IMR-90 (cell line): ENCODE data around the gene FNIP2. TPM values are rescaled to one million over a fixed set of nuclear protein-coding genes. Genes with fewer than 3 reads are reported as not detected.

Experiments
- ATAC-seq: fragments of 200-7000 bp; cut with Tn5 transposase; 2 replicates; pipeline ENCODE4 v1.9.1; 2020; ENCODE audit warnings: low read depth, mild to moderate bottlenecking, moderate library complexity
- BruUV-seq: library from RNA; stranded (reverse); fragments of 400-500 nt; replicated peaks from 2 replicates; lab custom pipeline; 2021; lab: Mats Ljungman, UMichigan
- CTCF ChIA-PET: fragments of 300-600 bp; formaldehyde crosslinking; extraction: SDS; loops from one replicate; lab custom pipeline; 2021; ENCODE audit warnings: antibody characterized with exemption; lab: Yijun Ruan, JAX
- POLR2A ChIA-PET: fragments of 300-600 bp; sonication (Branson Sonifier 250); formaldehyde crosslinking; loops from one replicate; lab custom pipeline; 2022; ENCODE audit warnings: antibody characterized with exemption; ENCODE audit not compliant: unreplicated experiment; lab: Charles Lee
- DNase-seq: peaks from one replicate; pipeline ENCODE4 v3.0.0; 2013
- H2AFZ ChIP-seq: replicated peaks from 2 replicates; pipeline ENCODE3; 2013; ENCODE audit warnings: low read length, mild to moderate bottlenecking; ENCODE audit not compliant: poor library complexity
- H2AK5ac ChIP-seq: 2 replicates; pipeline ENCODE4 v1.6.1; 2013; ENCODE audit warnings: low read depth, low read length, inconsistent platforms
- H2AK9ac ChIP-seq: replicated peaks from 2 replicates; pipeline ENCODE3; 2013; ENCODE audit warnings: mild to moderate bottlenecking, low read depth, low read length, moderate library complexity; ENCODE audit not compliant: poor library complexity
- H2BK120ac ChIP-seq: 2 replicates; pipeline ENCODE4 v1.6.1; 2013; ENCODE audit warnings: low read depth, low read length, inconsistent platforms
- H2BK15ac ChIP-seq: 3 replicates; pipeline ENCODE4 v1.6.1; 2013; ENCODE audit warnings: low read depth, low read length, inconsistent platforms
- H2BK20ac ChIP-seq: 2 replicates; pipeline ENCODE4 v1.6.1; 2013; ENCODE audit warnings: low read depth, mild to moderate bottlenecking, inconsistent platforms, low read length, moderate library complexity
- H2BK5ac ChIP-seq: 2 replicates; pipeline ENCODE4 v1.6.1; 2013; ENCODE audit warnings: mild to moderate bottlenecking, low read depth, low read length, inconsistent platforms; ENCODE audit not compliant: poor library complexity, severe bottlenecking
- H3K14ac ChIP-seq: replicated peaks from 2 replicates; pipeline ENCODE4 v1.6.1; 2013; ENCODE audit warnings: low read depth, low read length, inconsistent platforms
- H3K18ac ChIP-seq: 2 replicates; pipeline ENCODE4 v1.6.1; 2013; ENCODE audit warnings: low read depth, low read length, control low read depth
- H3K23ac ChIP-seq: 2 replicates; pipeline ENCODE4 v1.6.1; 2013; ENCODE audit warnings: low read depth, low read length, inconsistent platforms
- H3K27ac ChIP-seq: 2 replicates; pipeline ENCODE4 v1.5.1; 2013; ENCODE audit warnings: mild to moderate bottlenecking, control low read depth, low read length; ENCODE audit not compliant: insufficient read depth
- H3K27me3 ChIP-seq: 2 replicates; pipeline ENCODE4 v1.6.1; 2013; ENCODE audit warnings: low read length; ENCODE audit not compliant: control insufficient read depth, insufficient read depth
- H3K36me3 ChIP-seq: 2 replicates; pipeline ENCODE4 v1.6.1; 2013; ENCODE audit warnings: low read length, mixed read lengths; ENCODE audit not compliant: control insufficient read depth, insufficient read depth
- H3K4ac ChIP-seq: 2 replicates; pipeline ENCODE4 v1.6.1; 2013; ENCODE audit warnings: low read depth, low read length, inconsistent platforms
- H3K4me1 ChIP-seq: 2 replicates; pipeline ENCODE4 v1.6.1; 2013; ENCODE audit warnings: low read length, mixed read lengths; ENCODE audit not compliant: control insufficient read depth, insufficient read depth
- H3K4me2 ChIP-seq: 2 replicates; pipeline ENCODE4 v1.6.1; 2013; ENCODE audit warnings: low read depth, mild to moderate bottlenecking, control low read depth, low read length, moderate library complexity
- H3K4me3 ChIP-seq: 2 replicates; pipeline ENCODE4 v1.5.1; 2013; ENCODE audit warnings: low read depth, mild to moderate bottlenecking, control low read depth, low read length, moderate library complexity; ENCODE audit not compliant: insufficient read depth
- H3K56ac ChIP-seq: 2 replicates; pipeline ENCODE4 v1.6.1; 2013; ENCODE audit warnings: low read length, inconsistent platforms; ENCODE audit not compliant: insufficient read depth; ENCODE audit errors: extremely low read depth
- H3K79me1 ChIP-seq, 2 experiments: 2 replicates each; pipeline ENCODE4 v1.6.1; 2013; ENCODE audit warnings: low read length in 2 of 2, inconsistent platforms in 1 of 2, low read depth in 1 of 2
- H3K9ac ChIP-seq: 2 replicates; pipeline ENCODE4 v1.6.1; 2013; ENCODE audit warnings: low read depth, low read length, control low read depth
- H3K9me1 ChIP-seq: 2 replicates; pipeline ENCODE4 v1.6.1; 2013; ENCODE audit warnings: low read length, inconsistent platforms; ENCODE audit not compliant: insufficient read depth
- H3K9me3 ChIP-seq: 2 replicates; pipeline ENCODE4 v1.6.1; 2013; ENCODE audit warnings: low read length; ENCODE audit not compliant: control insufficient read depth, insufficient read depth
- H4K20me1 ChIP-seq: 2 replicates; pipeline ENCODE4 v1.6.1; 2013; ENCODE audit warnings: low read length, inconsistent platforms; ENCODE audit not compliant: insufficient read depth
- H4K5ac ChIP-seq: 2 replicates; pipeline ENCODE4 v1.6.1; 2013; ENCODE audit warnings: mild to moderate bottlenecking, low read depth, low read length, control low read depth
- H4K8ac ChIP-seq, 2 experiments: 2 replicates each; pipeline ENCODE4 v1.6.1; 2013; ENCODE audit warnings: low read depth in 2 of 2, low read length in 2 of 2, control low read depth in 1 of 2, inconsistent platforms in 1 of 2
- H4K91ac ChIP-seq: 2 replicates; pipeline ENCODE4 v1.6.1; 2013; ENCODE audit warnings: low read depth, low read length, inconsistent platforms; ENCODE audit not compliant: insufficient read depth
- BHLHE40 ChIP-seq: fragments of 150-350 bp; IDR thresholded peaks from 2 replicates; pipeline ENCODE4 v1.6.1; 2016; ENCODE audit warnings: mild to moderate bottlenecking, low read depth, low read length
- CEBPB ChIP-seq: IDR thresholded peaks from 2 replicates; pipeline ENCODE4 v1.6.1; 2012; ENCODE audit warnings: low read depth, low read length, improper control_type of control experiment
- WGBS, 2 experiments: methylation state at CpG; one replicate each; pipeline versions ENCODE4 v1.1.5 to v1.1.7; 2013; ENCODE audit warnings: missing lambda C conversion rate in 2 of 2; ENCODE audit not compliant: insufficient read length in 1 of 2; ENCODE audit errors: extremely low coverage in 2 of 2; 5-methylcytosine and 5-hydroxymethylcytosine counted together
- dilution Hi-C: fragments of 300-500 bp; cut with HindIII; formaldehyde crosslinking; loops from one replicate; pipeline ENCODE4 v1.14.3; 2018; ENCODE audit warnings: low sequenced_read_pairs; ENCODE audit not compliant: unreplicated experiment
- in situ Hi-C: fragments of 300-500 bp; cut with MboI; formaldehyde crosslinking; loops from 3 replicates; pipeline ENCODE4 v1.14.3; 2019; ENCODE audit warnings: low sequenced_read_pairs, inconsistent platforms, mixed read lengths
- intact Hi-C: fragments of 100-400 bp; cut with micrococcal nuclease; formaldehyde crosslinking; loops from 2 replicates; pipeline ENCODE4 v1.10.0; 2022
- polyA plus RNA-seq, 3 experiments: library from polyadenylated mRNA; depleted of rRNA; stranded (reverse); fragments of >200 nt; gene quantifications; 2 replicates each; pipeline ENCODE4 v1.2.3, GENCODE V29; 2012; ENCODE audit warnings: low replicate concordance in 1 of 3
- total RNA-seq: library from RNA; depleted of rRNA; stranded (reverse); fragments of >200 nt; gene quantifications from 2 replicates; pipeline ENCODE4 v1.2.3, GENCODE V29; 2012
- TF ChIP-seq, protein P1 (sequence below): conservative IDR thresholded peaks from 2 replicates; pipeline ENCODE4 v1.5.1; 2012; ENCODE audit warnings: mild to moderate bottlenecking, low read depth, low read length, improper control_type of control experiment
- TF ChIP-seq, protein P2 (sequence below): fragments of 150-350 bp; IDR thresholded peaks from 2 replicates; pipeline ENCODE4 v1.6.1; 2016; ENCODE audit warnings: low read depth, mild to moderate bottlenecking, low read length, moderate library complexity, borderline replicate concordance
- TF ChIP-seq, protein P3 (sequence below): fragments of 150-350 bp; IDR thresholded peaks from 2 replicates; pipeline ENCODE4 v1.6.1; 2017; ENCODE audit warnings: mild to moderate bottlenecking, antibody characterized with exemption, low read length, low read depth

Gene FNIP2
- total and polyA plus RNA-seq, 2 of the 4 experiments (the other 2 are of a cell fraction): 4.7 to 24.6 TPM

DNA sequence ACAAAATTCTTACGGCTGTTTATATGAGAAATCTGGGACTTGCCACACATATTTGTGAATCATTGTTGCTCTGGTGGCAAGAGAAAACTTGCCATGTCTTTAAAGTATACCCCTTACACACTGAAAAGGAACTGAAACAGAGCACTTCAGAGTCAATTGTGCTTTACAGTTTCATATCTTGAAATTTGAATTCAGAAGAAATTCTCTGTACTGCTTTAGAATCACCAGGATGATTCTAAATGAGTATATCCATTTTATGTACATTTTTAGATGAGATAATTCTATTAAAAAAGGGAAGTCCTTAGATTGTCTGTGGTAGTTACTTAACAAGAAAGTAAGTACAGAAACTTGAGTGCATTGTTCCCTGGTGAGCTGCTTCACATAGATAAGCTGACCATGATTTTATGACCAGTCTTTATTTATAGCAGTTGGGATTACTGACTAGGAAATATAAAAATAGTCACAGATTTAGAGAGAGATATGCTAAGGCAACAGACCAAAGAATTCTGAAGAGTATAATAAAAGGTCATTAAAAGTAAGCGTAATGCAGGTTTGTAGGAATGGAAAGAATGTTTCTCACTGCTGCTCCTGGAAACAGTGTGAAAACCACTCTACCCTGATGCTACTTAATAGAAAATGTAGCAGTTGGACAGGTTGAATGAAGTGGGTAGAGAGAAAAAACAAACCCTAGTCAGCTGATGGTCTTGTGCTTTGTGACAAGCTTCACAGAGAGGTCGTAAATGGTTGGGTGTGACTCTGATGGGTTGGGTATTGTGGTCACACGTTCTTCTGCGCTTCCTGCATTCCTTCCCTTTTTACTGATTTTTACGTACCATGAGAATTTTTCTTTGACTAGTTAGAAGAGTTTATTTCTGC, 41.0 kb downstream of the FNIP2 start:
- Histone ChIP-seq H3K9me1 (peaks cover 5% of the 10 kb centered on the region), H3K4me2 (peak overlapping the region; percentile 99), H2AK9ac (no peak overlapping the region), H4K91ac (0 out of 2 replicates have a peak overlapping the region, but pooled peaks have one; percentile 22), H3K9ac (no peak overlapping the region), H3K4me3 (peak overlapping the region; percentile 33; the same call in 1 of the 2 replicates), H3K23ac (peak overlapping the region; percentile 25; the same call in 1 of the 2 replicates), H3K4me1 (peaks cover 10% of the 10 kb centered on the region), H4K20me1 (peaks cover 11% of the 10 kb centered on the region; the same call in 1 of the 2 replicates), H2BK120ac (peak overlapping the region; percentile 27; the same call in 1 of the 2 replicates), H3K18ac (peak overlapping the region; percentile 87; the same call in 1 of the 2 replicates), H2BK15ac (no peak overlapping the region; the same call in 2 of the 3 replicates), H3K9me3 (no peaks in the 10 kb centered on the region), H3K79me1 (peaks cover 32 to 56% of the 10 kb centered on the region in 2 experiments), H3K4ac (peak overlapping the region; percentile 39; the same call in 1 of the 2 replicates), H4K5ac (peak overlapping the region; percentile 70; the same call in 1 of the 2 replicates), H3K56ac (peak overlapping the region; percentile 27; the same call in 1 of the 2 replicates), H3K14ac (no peak overlapping the region; the same call in 1 of the 2 replicates), H3K27me3 (no peaks in the 10 kb centered on the region), H3K27ac (no peak overlapping the region), H3K36me3 (no peaks in the 10 kb centered on the region), H2BK20ac (peak overlapping the region; percentile 16; the same call in 1 of the 2 replicates), H2AFZ (no peak overlapping the region), H4K8ac (no peak overlapping the region; a peak in 1 of 4 replicates), H2BK5ac (peak overlapping the region; percentile 79), H2AK5ac (no peak overlapping the region; the same call in 1 of the 2 replicates)
- intact Hi-C loops: no loop called here
- WGBS, 2 experiments: no CpG with 5 or more reads among the region's 6 CpGs
- DNase-seq (peak; percentile 90), ATAC-seq (peak; percentile 35)
- no TSS peak for BruUV-seq
- dilution Hi-C loops: no loop called here
- TF ChIP-seq, protein P1, sequence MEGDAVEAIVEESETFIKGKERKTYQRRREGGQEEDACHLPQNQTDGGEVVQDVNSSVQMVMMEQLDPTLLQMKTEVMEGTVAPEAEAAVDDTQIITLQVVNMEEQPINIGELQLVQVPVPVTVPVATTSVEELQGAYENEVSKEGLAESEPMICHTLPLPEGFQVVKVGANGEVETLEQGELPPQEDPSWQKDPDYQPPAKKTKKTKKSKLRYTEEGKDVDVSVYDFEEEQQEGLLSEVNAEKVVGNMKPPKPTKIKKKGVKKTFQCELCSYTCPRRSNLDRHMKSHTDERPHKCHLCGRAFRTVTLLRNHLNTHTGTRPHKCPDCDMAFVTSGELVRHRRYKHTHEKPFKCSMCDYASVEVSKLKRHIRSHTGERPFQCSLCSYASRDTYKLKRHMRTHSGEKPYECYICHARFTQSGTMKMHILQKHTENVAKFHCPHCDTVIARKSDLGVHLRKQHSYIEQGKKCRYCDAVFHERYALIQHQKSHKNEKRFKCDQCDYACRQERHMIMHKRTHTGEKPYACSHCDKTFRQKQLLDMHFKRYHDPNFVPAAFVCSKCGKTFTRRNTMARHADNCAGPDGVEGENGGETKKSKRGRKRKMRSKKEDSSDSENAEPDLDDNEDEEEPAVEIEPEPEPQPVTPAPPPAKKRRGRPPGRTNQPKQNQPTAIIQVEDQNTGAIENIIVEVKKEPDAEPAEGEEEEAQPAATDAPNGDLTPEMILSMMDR: no peak
- TF ChIP-seq CEBPB (peak; percentile 36; the same call in 1 of the 2 replicates), BHLHE40 (peak; percentile 88)
- TF ChIP-seq, protein P2, sequence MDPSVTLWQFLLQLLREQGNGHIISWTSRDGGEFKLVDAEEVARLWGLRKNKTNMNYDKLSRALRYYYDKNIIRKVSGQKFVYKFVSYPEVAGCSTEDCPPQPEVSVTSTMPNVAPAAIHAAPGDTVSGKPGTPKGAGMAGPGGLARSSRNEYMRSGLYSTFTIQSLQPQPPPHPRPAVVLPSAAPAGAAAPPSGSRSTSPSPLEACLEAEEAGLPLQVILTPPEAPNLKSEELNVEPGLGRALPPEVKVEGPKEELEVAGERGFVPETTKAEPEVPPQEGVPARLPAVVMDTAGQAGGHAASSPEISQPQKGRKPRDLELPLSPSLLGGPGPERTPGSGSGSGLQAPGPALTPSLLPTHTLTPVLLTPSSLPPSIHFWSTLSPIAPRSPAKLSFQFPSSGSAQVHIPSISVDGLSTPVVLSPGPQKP: no peak
- TF ChIP-seq, protein P3, sequence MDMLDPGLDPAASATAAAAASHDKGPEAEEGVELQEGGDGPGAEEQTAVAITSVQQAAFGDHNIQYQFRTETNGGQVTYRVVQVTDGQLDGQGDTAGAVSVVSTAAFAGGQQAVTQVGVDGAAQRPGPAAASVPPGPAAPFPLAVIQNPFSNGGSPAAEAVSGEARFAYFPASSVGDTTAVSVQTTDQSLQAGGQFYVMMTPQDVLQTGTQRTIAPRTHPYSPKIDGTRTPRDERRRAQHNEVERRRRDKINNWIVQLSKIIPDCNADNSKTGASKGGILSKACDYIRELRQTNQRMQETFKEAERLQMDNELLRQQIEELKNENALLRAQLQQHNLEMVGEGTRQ: peak; percentile 38; the same call in 1 of the 2 replicates
- CTCF ChIA-PET: interaction anchor here (0.6 kb wide), 1 partner anchor 79 kb away, joined by 3 read pairs; no protein-coding TSS in a partner anchor
- in situ Hi-C loops: no loop called here
- POLR2A ChIA-PET: interaction anchor here (0.6 kb wide), 1 partner anchor 371 kb away, joined by 3 read pairs; no protein-coding TSS in a partner anchor
